Hematopoietic multipotent progenitor cell treated with erythropoietin and hydrocortisone succinate and interleukin-3 and kit ligand, for 15 days (in vitro differentiated cells): ENCODE measurements around the gene PRKG1.

Experiments
- DNase-seq: peaks from one replicate; pipeline ENCODE4 v3.0.0-alpha.2; 2015; ENCODE audit warnings: low spot score

Gene PRKG1

DNA sequence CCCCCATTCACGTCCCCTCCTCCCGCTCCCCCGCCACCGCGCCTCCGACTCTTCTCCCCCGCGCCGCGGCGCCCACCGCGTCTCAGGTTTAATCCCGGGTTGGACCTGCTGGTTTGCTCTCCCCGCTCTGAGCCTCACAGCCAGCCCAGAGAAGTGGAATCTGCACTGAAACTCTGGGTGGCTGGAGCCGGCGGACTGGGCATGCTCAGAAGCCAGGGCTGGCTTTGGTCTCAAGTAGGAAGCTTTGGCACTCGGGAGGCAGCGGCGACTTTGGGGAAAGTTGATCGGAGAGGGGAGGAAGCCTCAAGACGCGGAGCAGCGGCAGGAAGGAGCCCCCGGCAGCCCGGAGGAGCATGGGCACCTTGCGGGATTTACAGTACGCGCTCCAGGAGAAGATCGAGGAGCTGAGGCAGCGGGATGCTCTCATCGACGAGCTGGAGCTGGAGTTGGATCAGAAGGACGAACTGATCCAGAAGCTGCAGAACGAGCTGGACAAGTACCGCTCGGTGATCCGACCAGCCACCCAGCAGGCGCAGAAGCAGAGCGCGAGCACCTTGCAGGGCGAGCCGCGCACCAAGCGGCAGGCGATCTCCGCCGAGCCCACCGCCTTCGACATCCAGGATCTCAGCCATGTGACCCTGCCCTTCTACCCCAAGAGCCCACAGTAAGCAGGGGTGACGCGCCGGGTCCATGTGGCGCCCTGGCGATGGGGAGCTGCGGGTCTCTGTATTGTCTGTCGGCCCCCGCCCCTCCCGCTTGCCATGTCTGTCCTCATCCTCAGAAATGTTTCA, at the start of gene PRKG1:
TSS of gene PRKG1 (plus strand) at position 250 of the 791 bp plus-strand sequence.
- DNase-seq = no peak

- DNase-seq = no peak
Observed at GRCh38 chr10:51028420-51028819, 45.9 kb upstream of the PRKG1 start.

- DNase-seq = no peak
Observed at GRCh38 chr10:51029172-51029641, 45.1 kb upstream of the PRKG1 start.

- DNase-seq = no peak
Observed at GRCh38 chr10:51030480-51030879, 43.8 kb upstream of the PRKG1 start.

GRCh38 chr10:51031950-51032349, 42.3 kb upstream of the PRKG1 start:
- no peak for DNase-seq

DNA sequence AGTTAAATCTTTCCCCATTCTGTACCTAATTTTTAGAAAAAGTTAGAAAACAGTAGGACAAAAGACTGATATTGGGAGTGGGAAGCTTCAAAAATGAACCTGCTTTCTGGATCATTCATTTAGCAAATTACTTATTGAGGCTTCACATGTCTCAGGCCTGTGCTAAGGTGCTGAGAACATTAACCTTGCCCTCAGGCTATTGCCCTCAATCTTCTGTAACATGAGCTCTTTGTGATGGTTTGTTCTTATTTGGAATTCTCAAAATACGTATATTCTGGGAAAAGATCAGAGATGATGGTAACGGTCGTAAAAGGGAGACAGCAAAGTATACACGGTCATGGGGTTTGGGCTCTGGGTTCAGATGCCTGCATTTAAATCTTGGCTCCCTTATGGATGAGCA, 39.5 kb upstream of the PRKG1 start:
- no peak for DNase-seq

DNA sequence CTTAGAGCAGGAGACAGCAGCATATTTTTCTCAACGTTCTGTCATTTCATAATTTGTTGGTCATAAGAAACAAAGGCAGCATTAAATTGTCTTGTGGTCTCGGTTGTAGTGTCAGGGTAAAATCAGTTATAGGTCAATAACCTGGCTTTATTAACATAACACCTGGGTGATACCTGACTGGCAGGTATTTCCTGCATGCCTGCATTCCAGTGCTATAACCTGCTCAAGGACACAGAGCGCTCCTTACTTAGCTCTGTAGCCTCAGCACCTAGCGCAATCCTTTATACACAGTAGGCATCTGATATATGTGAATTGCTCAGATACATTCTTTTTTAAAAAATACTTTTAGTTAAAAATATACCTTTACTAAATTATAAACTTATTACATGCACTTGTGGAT, 38.9 kb upstream of the PRKG1 start:
- no peak for DNase-seq

DNA sequence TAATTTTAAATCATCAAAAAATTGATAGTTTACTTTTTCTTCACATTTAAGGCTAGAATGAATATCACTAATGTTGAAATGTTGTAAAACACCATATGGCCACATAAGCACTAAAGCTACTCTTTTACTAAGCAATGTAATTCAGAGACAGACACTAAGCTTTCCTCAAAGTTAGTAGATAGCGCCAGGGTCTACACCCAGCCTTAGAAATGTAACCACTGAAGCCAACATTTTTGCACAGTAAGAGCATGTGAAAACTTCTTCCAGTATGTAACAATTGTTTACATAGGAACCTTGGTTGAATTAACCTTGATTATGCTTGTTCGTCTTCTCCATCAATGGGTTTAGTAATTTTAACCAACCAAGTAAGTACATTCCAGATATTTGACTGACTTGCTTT, 28.4 kb upstream of the PRKG1 start:
- DNase-seq = no peak

- DNase-seq = no peak
Observed at GRCh38 chr10:51046654-51047053, 27.6 kb upstream of the PRKG1 start.

- DNase-seq = no peak
Observed at GRCh38 chr10:51047857-51048256, 26.4 kb upstream of the PRKG1 start.

DNA sequence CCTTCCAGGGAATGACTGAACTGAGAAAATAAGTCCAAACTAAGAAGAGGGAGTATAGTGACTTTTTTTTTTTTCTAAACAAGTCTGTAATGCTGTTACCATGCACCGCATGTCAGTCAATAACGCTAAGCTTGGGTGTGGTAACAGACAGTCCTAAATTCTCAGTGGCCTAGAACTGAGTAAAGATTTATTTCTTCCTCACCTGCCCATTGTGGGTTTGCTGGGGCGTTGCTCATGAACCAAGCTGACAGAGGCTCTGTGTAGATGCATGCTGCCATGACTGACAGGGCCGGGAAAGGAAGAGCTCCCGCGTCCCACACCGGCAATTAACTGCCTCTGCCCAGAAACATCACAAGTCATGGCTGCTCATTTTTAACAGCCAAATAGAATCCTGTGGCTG, 25.5 kb upstream of the PRKG1 start:
- no peak for DNase-seq

GRCh38 chr10:51052163-51052562, 22.1 kb upstream of the PRKG1 start:
- no peak for DNase-seq

DNA sequence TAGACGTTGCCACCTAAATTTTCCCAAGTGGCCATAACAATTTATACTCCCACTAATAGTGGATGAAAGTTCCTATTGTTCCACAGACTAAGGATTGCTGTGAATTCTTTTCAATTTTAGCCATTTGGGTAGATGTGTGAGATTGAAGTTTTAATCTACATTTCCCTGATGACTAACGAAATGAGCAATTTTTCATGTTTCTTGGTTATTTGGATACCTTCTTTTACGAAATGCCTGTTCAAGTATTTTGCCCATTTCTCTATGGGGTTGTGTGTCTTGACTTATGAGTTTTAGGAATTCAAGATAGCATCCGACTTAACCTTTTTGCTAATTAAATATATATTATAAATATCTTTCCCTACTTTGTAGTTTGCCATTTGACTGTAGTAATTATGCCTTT, 16.4 kb upstream of the PRKG1 start:
- no peak for DNase-seq

- no peak for DNase-seq
Observed at GRCh38 chr10:51063166-51063565, 11.1 kb upstream of the PRKG1 start.

DNA sequence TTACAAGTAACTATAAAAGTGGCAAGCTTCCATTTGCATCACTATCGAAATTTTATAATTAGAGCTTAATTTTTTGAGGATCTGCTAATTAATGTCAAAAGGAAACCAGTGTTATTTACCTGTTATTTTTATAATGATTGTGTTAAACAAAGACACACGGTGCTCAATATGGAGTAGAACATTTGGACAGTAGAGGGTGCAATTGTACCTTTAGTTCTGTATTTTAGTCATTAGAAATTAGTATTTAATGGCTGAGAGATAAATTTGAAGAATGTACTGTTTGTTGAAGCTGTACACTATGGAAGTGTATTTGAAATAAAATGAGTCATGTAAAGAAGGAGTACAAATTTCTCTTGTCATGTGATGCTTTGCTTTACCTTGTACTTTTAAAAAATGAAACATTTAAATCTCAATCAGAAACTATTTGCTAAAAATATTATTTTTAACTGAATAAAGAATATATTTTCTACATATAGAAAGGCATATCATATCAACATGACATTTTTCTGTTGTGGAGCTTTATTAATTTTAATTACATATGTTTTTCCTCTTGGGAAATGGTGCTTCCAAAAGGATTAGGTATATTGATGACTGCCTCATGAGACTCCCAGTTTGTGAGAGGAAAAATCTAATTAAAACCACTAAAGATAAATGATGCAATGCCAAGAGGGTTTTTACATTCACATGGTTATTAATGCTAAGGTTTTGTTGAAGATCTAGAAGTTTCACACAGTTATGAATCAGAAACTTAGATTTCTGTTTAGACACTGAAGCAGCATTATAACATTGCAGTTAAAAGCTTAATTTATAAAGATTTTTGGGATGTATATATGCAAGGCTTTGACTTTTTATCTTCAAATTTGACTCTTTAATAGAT, 10.4 kb upstream of the PRKG1 start:
- DNase-seq = no peak

GRCh38 chr10:51066231-51066630, 8.1 kb upstream of the PRKG1 start:
- no peak for DNase-seq

DNA sequence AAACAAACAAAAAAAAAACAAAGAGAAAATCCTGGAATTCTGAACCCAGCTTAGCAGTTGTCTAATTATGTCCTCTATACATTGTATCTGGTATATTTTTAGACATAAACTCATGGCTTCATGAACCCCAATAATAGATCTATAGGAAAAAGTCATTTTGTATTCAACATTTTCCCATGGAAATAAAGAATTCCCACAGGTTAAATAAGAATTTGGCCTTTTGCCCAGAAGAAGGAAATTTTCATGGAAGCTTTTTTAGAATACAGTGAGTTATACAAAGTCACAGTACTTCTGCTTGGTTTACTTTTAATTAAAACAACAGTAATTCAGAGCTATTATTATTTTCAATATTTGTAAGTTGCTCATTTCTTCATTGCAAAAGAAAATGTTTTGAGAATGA, 2.1 kb upstream of the PRKG1 start:
- no peak for DNase-seq

DNA sequence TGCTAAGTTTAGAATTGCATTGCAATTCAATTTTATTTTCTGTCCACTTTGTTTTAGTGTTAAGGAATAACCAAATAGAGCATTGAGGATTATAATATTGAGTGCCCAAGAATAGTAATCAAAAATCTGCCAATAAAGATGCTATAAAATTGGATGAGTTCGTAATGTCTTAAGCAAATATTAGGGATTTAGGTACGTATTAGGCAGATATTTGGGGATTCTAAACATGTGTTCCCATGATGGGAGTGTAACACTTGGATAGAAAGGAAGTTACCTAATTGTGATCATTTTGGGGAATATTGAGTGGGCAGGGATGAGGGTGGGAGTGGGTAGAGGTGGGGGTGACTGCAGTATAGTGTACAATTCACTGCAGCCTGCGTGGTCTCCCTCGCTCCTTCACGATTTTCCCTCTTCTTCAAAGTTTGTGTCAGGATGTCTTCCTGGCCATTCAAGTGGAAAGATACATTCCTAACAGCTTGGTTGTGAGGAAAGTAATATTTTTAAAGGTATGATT, 1.3 kb upstream of the PRKG1 start:
- DNase-seq = no peak

GRCh38 chr10:51073453-51074237, 642 bp upstream of the PRKG1 start:
- no peak for DNase-seq

DNA sequence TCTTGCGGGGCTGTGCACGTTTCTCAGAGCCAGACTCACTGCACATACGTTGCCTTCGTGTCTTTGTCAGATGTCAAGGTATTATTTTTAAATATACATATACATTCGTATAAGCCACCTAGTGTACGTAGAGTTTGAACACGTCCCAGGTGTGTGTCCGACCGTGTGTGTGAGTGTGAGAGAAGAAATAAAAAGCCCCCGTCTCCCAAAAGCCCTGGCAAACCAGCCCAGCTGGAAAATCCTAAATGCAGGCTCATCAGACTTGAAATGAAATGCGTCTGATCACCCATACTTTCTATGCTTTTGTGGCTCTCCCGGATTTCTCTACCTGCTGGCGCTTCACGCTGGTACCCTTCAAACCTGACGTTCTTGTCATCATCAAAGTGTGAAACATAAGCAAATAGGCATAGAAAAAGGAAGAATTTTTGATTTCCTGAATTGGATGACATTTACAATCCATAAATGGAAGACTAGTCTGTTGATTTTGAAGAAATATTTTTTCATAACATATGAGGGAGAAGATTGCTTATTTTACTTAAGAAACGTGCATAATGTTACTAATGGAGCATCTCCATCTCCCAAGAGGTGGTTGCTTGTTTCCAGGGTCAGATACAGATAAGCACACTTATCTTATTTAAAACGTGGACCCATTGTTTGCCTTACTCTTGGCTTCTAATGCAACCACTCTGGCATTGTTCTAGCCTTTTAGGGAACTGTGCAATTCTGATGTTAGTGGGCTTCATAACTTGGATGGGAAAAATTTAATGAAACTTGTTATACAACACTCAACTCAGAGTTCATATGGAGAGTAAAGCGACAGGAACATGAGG, 971 bp downstream of the PRKG1 start:
- DNase-seq = no peak

GRCh38 chr10:51075873-51076229, 1.6 kb downstream of the PRKG1 start:
- DNase-seq = no peak
